Endothelial cell of umbilical vein (primary cell): ENCODE measurements around the gene MFGE8. TPM values are rescaled to one million over a fixed set of nuclear protein-coding genes. Genes with fewer than 3 reads are reported as not detected.

Source experiments
- BruUV-seq: library from RNA; stranded (reverse); fragments of 400-500 nt; replicated peaks from 2 replicates; lab custom pipeline; 2021; lab: Mats Ljungman, UMichigan
- CTCF ChIA-PET: fragments of 300-600, 350-600 bp; sonication (Branson Sonifier 250); formaldehyde crosslinking; loops from one replicate; lab custom pipeline; 2021; ENCODE audit warnings: antibody characterized with exemption, inconsistent platforms; lab: Charles Lee
- POLR2A ChIA-PET: fragments of 300-600, 350-600 bp; sonication (Branson Sonifier 250); formaldehyde crosslinking; loops from one replicate; lab custom pipeline; 2021; ENCODE audit warnings: antibody characterized with exemption, inconsistent platforms; lab: Charles Lee
- DNase-seq: peaks from one replicate; pipeline ENCODE4 v3.0.0-alpha.2; 2011; ENCODE audit warnings: low read depth, low spot score
- FAIRE-seq: peaks from 2 replicates; lab custom pipeline; 2011; peaks lifted over from hg19 to GRCh38; lab: Jason Lieb, UNC
- H2AFZ ChIP-seq: 2 replicates; pipeline ENCODE4 v1.6.0; 2012; ENCODE audit warnings: low read depth, low read length, control low read depth, inconsistent platforms
- H3K27ac ChIP-seq: 2 replicates; pipeline ENCODE4 v1.5.1; 2011; ENCODE audit warnings: low read depth, mild to moderate bottlenecking, control low read depth, low read length, moderate library complexity; ENCODE audit not compliant: insufficient read depth
- H3K27me3 ChIP-seq, 2 experiments: 2 replicates each; pipeline versions ENCODE4 v1.6.0 to v1.6.1; 2011; ENCODE audit warnings: low read length in 2 of 2, mixed read lengths in 1 of 2; ENCODE audit not compliant: control insufficient read depth in 2 of 2, insufficient read depth in 2 of 2
- H3K36me3 ChIP-seq, 2 experiments: 2 replicates in 1 of 2; 3 replicates in 1 of 2; pipeline ENCODE4 v1.5.1; 2011; ENCODE audit warnings: low read length in 2 of 2, mild to moderate bottlenecking in 1 of 2, moderate library complexity in 1 of 2; ENCODE audit not compliant: control insufficient read depth in 2 of 2, insufficient read depth in 2 of 2; ENCODE audit errors: extremely low read depth in 1 of 2
- H3K4me1 ChIP-seq: 3 replicates; pipeline ENCODE4 v1.5.1; 2011; ENCODE audit warnings: mild to moderate bottlenecking, low read length; ENCODE audit not compliant: control insufficient read depth, insufficient read depth; ENCODE audit errors: extremely low read depth
- H3K4me2 ChIP-seq: 2 replicates; pipeline ENCODE4 v1.6.1; 2011; ENCODE audit warnings: low read length, control low read depth, mixed read lengths; ENCODE audit not compliant: insufficient read depth
- H3K4me3 ChIP-seq, 3 experiments: fragments of 200-600 bp in 1 of 3; sonication (generic), shearing (Covaris generic) in 1 of 3; replicated peaks in 1 of 3; 2 replicates each; pipeline ENCODE4 v1.5.1; 2011 to 2016; ENCODE audit warnings: control low read depth in 3 of 3, low read length in 3 of 3, mild to moderate bottlenecking in 2 of 3, inconsistent platforms in 1 of 3, low read depth in 1 of 3, moderate library complexity in 1 of 3; ENCODE audit not compliant: insufficient read depth in 1 of 3
- H3K79me2 ChIP-seq: 2 replicates; pipeline ENCODE4 v1.6.0; 2012; ENCODE audit warnings: low read length, inconsistent platforms; ENCODE audit not compliant: control insufficient read depth, insufficient read depth
- H3K9ac ChIP-seq: replicated peaks from 2 replicates; pipeline ENCODE3; 2011; ENCODE audit warnings: low read length, control low read depth; ENCODE audit not compliant: insufficient read depth; ENCODE audit errors: extremely low read depth
- H3K9me1 ChIP-seq: replicated peaks from 3 replicates; pipeline ENCODE4 v1.6.0; 2011; ENCODE audit warnings: mild to moderate bottlenecking, low read length; ENCODE audit not compliant: control insufficient read depth, insufficient read depth; ENCODE audit errors: extremely low read depth
- H3K9me3 ChIP-seq: replicated peaks from 2 replicates; pipeline ENCODE4 v1.5.1; 2012; ENCODE audit warnings: low read length, inconsistent platforms; ENCODE audit not compliant: control insufficient read depth, insufficient read depth
- H4K20me1 ChIP-seq: replicated peaks from 2 replicates; pipeline ENCODE3; 2011; ENCODE audit warnings: mild to moderate bottlenecking, low read length; ENCODE audit not compliant: control insufficient read depth, insufficient read depth; ENCODE audit errors: extremely low read depth
- EZH2 ChIP-seq: IDR thresholded peaks from 2 replicates; pipeline ENCODE4 v1.6.1; 2012; ENCODE audit warnings: borderline replicate concordance, low read depth, mild to moderate bottlenecking, moderate library complexity, low read length, inconsistent platforms; ENCODE audit not compliant: severe bottlenecking
- FOS ChIP-seq: IDR thresholded peaks from 2 replicates; pipeline ENCODE4 v1.6.1; 2011; ENCODE audit warnings: mild to moderate bottlenecking, low read length, moderate library complexity, borderline replicate concordance; ENCODE audit not compliant: insufficient read depth
- MAX ChIP-seq: IDR thresholded peaks from 2 replicates; pipeline ENCODE4 v1.6.1; 2011; ENCODE audit not compliant: insufficient read depth, insufficient read length
- dilution Hi-C: fragments of 300-500 bp; cut with MboI; formaldehyde crosslinking; loops from one replicate; pipeline ENCODE4 v1.15.0; 2019; ENCODE audit warnings: low sequenced_read_pairs; ENCODE audit not compliant: extremely low pct_ligation_motif_present
- intact Hi-C: fragments of 100-400 bp; cut with micrococcal nuclease; formaldehyde crosslinking; loops from one replicate; pipeline ENCODE4 v1.10.0; 2022
- polyA plus RNA-seq, 4 experiments: library from polyadenylated mRNA; depleted of rRNA in 3 of 4; stranded (reverse) in 3 of 4; unstranded in 1 of 4; fragments of >200 nt; gene quantifications; 2 replicates each; pipeline versions ENCODE4 v1.2.1 to v1.2.3, GENCODE V29; 2011 to 2012; ENCODE audit warnings: missing spikeins in 1 of 4
- total RNA-seq: library from RNA; stranded (reverse); gene quantifications from 2 replicates; pipeline ENCODE4 v1.2.3, GENCODE V29; 2021
- TF ChIP-seq, protein P1 (sequence below), 2 donors: IDR thresholded peaks; 1 replicate in 1 of 2; 2 replicates in 1 of 2; pipeline ENCODE4 v1.5.1; 2011; ENCODE audit warnings: low read length in 2 of 2, mild to moderate bottlenecking in 2 of 2, moderate library complexity in 2 of 2, control low read depth in 1 of 2, inconsistent platforms in 1 of 2, low read depth in 1 of 2; ENCODE audit not compliant: insufficient read depth in 1 of 2; ENCODE audit errors: extremely low read depth in 1 of 2

MFGE8 gene
- total and polyA plus RNA-seq, 2 donors (not counting 3 experiments of a cell fraction or from before 2014, with no cell fraction given), result 108 to 117 TPM

DNA sequence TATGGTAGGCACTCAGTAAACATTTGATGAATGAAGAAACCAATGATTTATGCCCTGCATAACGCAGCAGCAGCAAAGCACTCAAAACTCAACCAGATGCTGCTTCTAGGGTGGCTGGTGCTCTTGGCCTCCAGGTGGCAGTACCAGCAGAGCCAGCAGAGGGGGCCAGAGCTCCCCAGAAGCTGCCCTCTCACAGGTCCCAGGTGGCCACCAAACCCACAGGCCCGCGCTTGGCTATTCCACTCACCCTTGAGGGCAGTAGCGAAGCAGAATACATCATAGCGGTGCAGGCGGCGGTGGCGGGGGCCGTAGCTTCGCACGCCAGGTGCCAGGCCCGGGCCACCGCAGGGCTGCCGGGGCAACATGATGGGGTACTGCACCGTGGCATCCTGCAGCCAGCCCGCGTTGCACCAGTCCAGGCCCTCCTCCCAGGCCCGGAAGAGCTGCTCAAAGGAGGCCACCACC, 34.4 kb downstream of the MFGE8 start:
- Histone ChIP-seq H3K9me1 (no peaks in the 10 kb centered on the region), H3K27ac (no peak overlapping the region), H3K9ac (no peak overlapping the region), H3K36me3 (peaks cover 0 to 35% of the 10 kb centered on the region in 2 experiments), H3K4me1 (no peaks in the 10 kb centered on the region), H3K27me3 (no peaks in the 10 kb centered on the region), H3K79me2 (no peaks in the 10 kb centered on the region), H3K4me3 (no peak overlapping the region), H3K4me2 (no peak overlapping the region), H2AFZ (no peak overlapping the region), H3K9me3 (no peaks in the 10 kb centered on the region), H4K20me1 (no peaks in the 10 kb centered on the region)
- BruUV-seq, result no TSS peak
- TF ChIP-seq, protein P1, sequence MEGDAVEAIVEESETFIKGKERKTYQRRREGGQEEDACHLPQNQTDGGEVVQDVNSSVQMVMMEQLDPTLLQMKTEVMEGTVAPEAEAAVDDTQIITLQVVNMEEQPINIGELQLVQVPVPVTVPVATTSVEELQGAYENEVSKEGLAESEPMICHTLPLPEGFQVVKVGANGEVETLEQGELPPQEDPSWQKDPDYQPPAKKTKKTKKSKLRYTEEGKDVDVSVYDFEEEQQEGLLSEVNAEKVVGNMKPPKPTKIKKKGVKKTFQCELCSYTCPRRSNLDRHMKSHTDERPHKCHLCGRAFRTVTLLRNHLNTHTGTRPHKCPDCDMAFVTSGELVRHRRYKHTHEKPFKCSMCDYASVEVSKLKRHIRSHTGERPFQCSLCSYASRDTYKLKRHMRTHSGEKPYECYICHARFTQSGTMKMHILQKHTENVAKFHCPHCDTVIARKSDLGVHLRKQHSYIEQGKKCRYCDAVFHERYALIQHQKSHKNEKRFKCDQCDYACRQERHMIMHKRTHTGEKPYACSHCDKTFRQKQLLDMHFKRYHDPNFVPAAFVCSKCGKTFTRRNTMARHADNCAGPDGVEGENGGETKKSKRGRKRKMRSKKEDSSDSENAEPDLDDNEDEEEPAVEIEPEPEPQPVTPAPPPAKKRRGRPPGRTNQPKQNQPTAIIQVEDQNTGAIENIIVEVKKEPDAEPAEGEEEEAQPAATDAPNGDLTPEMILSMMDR (IDR thresholded peaks at IDR 0.05; ENCODE audit: extremely low read depth in 1 of 2, insufficient read depth in 1 of 2, low read depth in 1 of 2, low read length in 2 of 2), result peak; percentile 72 to 87
- no peak for TF ChIP-seq FOS
- TF ChIP-seq EZH2, result no peak
- no peak for TF ChIP-seq MAX
- peak; percentile 39 for DNase-seq
- no peak for FAIRE-seq
- ChIA-PET CTCF (interaction anchor here (0.6 to 5.3 kb wide), 28 partner anchors 9 to 411 kb away, joined by 3 to 29 read pairs (median 6); partner anchors contain the start of genes AEN, HAPLN3, MFGE8 and MRPS11), POLR2A (no interaction called here)
- dilution Hi-C loops, result no loop called here
- intact Hi-C loops, result loop anchor here (1.0 kb wide), 3 partner anchors 19 to 254 kb away; no protein-coding TSS in a partner anchor
